HG03064 (cell line): ENCODE measurements around the gene MIAT.
A peak's percentile ranks its signal among the peaks of the same experiment; 100 is the strongest.

Experiments
- ATAC-seq: cut with Tn5 transposase; IDR thresholded peaks from one replicate; pipeline ENCODE4 v1.9.1; 2021; ENCODE audit warnings: low read depth; ENCODE audit not compliant: unreplicated experiment

Gene MIAT

DNA sequence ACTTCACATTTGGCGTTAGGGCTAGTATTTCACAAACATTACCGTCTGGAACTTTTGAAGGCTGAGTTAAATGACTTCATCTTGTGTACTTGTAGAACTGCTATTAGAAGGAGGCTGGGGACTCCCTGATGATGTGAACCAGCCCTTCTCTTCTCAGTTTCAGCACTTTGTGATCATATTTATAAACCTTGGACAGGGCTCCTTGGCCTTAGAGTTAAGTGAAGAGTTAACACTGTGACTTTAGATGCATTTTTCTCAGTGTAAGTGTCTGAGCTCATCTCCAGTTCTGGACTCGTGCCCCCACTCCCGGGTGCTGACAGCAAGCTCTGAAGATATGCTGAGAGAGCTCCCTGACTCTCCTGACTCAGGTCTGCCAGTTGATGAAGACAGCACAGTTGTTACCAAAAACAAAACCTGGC is 8.4 kb downstream of the MIAT start:
- ATAC-seq: no peak

GRCh38 chr22:26667140-26667539 is 9.8 kb downstream of the MIAT start:
- no peak for ATAC-seq

DNA sequence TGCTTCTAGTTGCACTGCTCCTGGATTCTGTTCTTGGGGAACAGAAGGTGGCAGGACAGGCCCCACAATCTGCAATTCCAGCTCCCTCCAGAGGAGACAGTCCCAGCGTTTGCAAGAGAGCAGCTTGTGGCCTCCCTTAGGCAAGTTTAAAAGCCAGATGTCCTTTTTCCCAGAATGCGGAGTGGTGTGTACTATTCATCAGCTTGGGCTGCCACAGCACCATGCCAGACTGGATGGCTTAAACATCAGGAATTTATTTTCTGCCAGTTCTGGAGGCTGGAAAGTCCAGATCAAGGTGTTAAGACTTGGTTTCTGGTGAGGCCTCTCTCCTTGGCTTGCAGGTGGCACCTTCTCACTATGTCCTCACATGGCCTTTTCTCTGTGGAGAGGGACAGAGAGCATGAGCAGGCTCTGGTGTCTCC is 11.7 kb downstream of the MIAT start:
- ATAC-seq: no peak

GRCh38 chr22:26670459-26670858 is 13.1 kb downstream of the MIAT start:
- no peak for ATAC-seq

DNA sequence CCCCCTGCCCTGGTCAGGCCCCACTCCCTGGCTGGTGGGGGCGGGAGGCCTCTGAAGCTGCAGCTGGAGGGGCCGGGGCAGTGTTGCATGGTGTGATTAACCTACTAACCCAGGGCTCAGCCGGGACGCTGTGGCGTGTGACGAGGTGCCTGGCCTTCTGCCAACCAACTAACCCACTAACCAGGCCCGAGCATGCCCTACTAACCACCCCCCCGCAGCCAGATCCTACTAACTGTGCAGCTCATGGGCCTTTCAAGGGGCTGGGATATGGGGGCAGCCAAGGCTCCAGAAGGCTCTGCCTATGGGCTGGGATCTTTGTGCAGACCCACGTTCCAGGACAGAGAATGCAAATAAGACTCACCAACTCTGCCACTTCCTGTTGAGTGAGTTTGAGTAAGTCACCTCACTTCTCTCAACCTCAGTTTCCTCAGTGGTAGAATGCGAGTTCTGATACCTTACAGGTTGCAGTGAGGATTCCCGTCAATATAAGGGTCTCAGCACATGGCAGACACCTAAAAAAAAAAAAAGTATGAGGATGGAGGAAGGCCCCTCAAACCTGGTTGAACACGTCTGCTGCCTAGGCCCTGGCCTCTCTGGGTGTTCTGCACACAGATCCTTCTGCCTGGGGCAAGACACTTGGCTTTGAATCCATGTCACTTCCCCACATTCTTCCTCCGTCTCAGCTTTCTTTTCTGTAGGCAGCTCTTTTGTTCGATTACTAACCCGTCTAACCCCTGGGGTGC is 14.1 kb downstream of the MIAT start:
- no peak for ATAC-seq

DNA sequence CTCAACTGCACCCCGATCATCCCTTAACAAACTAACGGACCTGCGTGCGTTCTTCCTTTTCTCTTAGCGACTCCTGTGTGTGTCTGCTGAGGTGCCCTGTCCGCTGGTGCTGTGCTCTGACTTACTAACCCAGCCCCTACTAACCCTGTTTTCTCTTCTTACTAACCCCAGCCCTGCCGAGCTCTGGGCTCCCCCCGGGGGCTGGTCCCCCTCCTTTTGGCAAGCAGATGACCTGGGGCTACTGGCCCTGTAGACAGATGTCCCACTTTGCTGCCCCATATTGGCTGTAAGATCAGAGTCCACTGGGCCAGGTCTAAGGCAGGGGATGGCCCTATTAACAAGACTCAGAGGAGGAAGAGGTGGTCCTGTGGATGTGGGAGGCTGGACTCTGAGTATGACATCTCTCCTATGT is 14.7 kb downstream of the MIAT start:
- ATAC-seq: peak; percentile 23

GRCh38 chr22:26672590-26673468 is 15.4 kb downstream of the MIAT start:
- peak; percentile 43 for ATAC-seq

DNA sequence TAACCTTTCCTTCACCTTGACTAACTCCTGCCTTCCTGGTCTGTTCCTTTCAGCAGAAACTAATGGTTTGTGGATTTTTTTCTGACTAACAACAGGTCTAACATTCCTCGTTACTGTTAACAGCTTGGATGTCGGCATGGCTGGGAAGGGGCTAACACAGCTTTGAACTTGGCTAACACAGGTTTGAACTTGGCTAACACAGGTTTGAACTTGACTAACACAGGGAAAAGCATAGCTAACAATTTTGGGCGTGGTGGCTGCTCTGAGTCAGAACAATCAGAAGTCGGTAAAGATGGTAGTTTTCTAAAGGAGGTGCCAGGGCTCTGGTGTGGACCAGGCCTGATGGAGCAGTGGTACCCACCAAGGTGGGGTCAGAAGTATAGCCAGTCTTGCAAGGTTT is 16.1 kb downstream of the MIAT start:
- ATAC-seq: no peak

- ATAC-seq: no peak
These were observed 17.1 kb downstream of the MIAT start for GRCh38 chr22:26674211-26675190.

DNA sequence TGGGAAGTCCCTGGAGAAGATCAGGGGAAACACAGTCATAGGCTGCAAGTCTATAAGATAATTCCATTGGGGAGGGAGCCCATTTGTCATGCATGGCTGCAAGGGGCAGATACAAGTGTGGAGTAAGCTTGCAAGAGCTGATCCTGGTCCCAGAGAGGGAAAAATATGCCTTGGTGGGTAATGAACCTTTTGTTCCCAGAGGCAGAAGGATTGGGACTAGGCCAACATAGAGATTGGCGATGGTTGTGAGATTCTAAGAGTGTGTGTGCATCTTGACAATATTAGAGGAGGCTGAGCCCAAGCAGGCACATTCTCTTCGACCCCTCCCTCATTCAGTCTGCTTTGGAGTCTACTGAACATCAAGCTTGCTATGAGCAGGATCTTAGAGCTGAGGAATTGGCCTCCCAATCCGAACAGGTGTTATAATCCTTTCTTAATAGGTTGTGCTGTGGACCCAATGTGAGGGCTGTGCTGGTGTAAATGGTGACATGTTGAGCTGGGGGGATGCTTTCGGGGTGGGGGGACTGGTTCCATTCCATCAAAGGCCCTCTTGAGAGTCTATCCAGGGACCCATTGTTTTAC is 18.4 kb downstream of the MIAT start:
- no peak for ATAC-seq

DNA sequence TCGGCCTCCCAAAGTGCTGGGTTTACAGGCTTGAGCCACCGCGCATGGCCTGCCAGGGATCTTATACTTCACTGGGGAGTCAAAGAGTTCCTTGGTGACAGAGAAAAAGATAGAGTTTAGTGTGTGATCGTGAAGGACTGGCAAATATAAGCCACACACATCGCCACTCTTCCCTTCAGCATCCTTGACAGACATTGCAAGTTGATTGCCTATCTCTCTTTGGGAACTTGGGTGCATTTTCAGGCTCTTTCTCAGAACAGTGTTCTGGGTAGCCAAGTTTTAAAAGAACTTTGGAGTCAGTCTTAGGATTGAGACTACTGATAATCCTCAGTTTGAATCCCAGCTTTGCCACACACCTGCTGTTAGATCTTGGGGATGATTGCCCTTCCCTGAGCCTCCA is 19.8 kb downstream of the MIAT start:
- no peak for ATAC-seq

GRCh38 chr22:26679003-26679629 is 21.7 kb downstream of the MIAT start:
- no peak for ATAC-seq

DNA sequence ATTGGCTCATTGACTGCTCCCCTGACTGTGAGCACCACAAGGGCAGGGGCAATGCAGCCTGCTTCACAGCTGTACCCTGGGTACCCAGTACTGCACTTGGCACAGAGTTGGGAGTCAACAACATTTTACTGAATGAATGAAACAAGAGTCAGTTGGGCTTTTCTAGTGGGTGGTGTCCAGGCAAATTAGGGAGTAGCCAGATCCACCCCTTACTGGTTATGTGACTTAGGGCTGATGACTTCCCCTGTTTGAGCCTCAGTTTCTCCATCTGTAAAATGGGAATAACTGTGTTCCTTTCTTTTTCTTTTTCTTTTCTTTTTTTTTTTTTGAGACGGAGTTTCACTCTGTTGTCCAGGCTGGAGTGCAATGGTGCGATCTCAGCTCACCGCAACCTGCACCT is 23.1 kb downstream of the MIAT start:
- no peak for ATAC-seq

DNA sequence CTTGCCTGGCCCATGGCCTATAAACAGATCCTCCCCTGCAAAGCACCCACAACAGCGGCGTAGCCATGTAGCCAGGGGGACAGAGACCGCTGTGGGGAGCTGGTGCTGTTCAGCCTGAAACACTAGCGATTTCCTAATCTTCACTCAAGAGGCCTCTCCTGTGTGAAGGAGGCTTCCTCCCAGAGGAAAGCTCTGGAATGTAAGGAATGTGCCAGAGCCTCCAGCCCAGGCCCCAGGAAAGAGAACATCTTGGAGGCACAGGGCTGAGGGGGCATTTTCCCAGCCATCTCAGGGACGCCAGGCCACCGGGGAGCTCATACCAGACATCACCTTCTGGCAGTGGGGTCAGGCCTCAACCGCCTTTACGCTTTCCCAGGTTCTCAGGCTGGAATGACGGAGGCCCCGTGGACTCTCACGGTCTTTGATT is 24.0 kb downstream of the MIAT start:
- no peak for ATAC-seq

- ATAC-seq: no peak
These were observed 26.8 kb downstream of the MIAT start for GRCh38 chr22:26684168-26684567.

DNA sequence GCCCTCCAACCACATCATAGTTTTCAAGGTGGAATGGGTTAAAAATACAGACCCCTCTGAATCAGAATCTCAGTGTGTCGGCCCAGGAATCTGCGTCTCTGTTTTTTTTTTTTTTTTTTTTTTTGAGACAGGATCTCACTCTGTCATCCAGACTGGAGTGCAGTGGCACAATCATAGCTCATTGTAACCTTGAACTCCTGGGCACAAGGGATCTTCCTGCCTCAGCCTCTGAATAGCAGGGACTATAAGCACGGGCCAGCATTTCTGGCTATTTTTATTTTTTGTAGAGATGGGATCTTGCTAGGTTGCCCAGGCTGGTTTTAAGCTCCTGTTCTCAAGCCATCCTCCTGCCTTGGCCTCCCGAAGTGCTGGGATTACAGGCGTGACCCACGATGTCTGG is 28.2 kb downstream of the MIAT start:
- no peak for ATAC-seq

DNA sequence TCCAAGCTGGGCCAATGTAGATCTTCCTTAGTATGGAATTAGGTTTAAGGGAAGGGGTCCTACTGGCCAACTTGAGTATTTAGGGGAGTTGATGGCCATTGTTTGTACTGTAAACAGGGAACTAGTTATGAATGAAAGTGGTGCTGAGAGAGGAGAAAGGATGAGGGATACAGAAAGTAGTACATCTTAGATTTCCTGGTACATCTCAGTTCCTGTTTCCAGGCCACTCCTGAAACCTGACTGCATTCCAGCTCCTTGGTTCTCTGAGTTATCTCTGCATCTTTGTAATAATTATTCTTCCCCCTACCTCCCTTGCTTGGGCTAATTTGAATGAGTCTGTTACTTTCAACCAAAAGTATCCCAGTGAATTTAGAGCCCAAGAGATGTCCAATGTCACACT is 30.1 kb downstream of the MIAT start:
- no peak for ATAC-seq

DNA sequence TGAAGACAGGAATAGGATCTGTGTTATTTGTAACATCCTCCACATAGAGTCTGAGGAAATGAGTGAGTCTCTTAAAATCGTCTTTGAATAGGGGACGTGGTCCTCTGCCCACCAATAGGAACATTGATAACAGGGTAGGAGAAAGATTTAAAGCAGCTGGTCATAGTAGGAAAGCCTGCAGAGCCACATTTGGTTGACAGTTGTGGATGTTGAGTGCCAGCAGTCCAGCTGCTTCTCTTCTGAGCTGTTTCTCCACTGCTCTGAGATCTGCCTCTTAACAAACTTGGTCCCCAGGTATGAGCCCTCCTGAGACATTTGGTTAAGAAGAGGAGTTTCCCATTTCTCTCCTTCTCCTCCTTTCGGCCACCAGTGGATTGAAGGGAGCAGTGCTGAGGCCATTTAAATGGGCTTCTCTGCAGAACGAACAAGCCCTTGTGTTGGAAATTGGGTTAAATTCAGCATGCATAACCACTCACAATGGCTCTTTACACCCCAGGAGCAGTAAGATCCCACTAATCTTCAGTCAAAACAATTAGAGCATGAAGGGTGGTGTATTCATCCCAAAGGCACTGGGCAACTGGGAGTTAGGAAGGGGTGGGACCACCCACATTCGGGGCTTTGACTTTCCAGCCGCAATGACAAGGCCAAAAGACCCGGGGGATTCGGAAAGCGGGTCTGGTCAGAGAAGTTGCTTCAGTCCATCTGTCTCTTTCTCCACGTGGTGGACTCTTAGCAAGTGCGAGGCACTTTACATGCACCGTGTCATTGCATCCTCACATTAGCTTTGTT is 32.3 kb downstream of the MIAT start:
- ATAC-seq: no peak
